Activated CD4-positive, alpha-beta T cell treated with anti-CD3 and anti-CD28 coated beads, Interleukin-2, amount 10 ng/mL, durations not matched to agents 24 days and 14 days (primary cell): Measurements from ENCODE around the gene SLC45A1. TPM values are rescaled to one million over a fixed set of nuclear protein-coding genes. Genes with fewer than 3 reads are reported as not detected.
A peak's percentile ranks its signal among the peaks of the same experiment; 100 is the strongest.

ENCODE experiments used
- DNase-seq: peaks from one replicate; pipeline ENCODE4 v3.0.0; 2022
- H3K27ac Mint-ChIP-seq: one replicate; pipeline ENCODE4 v1.8.0; 2022; ENCODE audit warnings: mild to moderate bottlenecking, mixed read lengths
- H3K27me3 Mint-ChIP-seq: one replicate; pipeline ENCODE4 v1.8.0; 2022; ENCODE audit warnings: mixed read lengths
- H3K36me3 Mint-ChIP-seq: one replicate; pipeline ENCODE4 v1.8.0; 2022; ENCODE audit warnings: low read depth, mild to moderate bottlenecking, mixed read lengths
- H3K4me1 Mint-ChIP-seq: one replicate; pipeline ENCODE4 v1.8.0; 2021; ENCODE audit warnings: mixed read lengths
- H3K4me3 Mint-ChIP-seq: one replicate; pipeline ENCODE4 v1.8.0; 2022; ENCODE audit warnings: mild to moderate bottlenecking, moderate library complexity, mixed read lengths
- H3K9me3 Mint-ChIP-seq: one replicate; pipeline ENCODE4 v1.8.0; 2021; ENCODE audit warnings: mixed read lengths
- intact Hi-C: fragments of 100-400 bp; cut with micrococcal nuclease; formaldehyde crosslinking; loops from one replicate; pipeline ENCODE4 v1.15.1; 2023
- total RNA-seq: library from RNA; stranded (reverse); gene quantifications from 2 replicates; pipeline ENCODE4 v1.2.3, GENCODE V29; 2022

The SLC45A1 gene
- total RNA-seq, 1 donor from 2014 or later = 0.12 TPM

DNA sequence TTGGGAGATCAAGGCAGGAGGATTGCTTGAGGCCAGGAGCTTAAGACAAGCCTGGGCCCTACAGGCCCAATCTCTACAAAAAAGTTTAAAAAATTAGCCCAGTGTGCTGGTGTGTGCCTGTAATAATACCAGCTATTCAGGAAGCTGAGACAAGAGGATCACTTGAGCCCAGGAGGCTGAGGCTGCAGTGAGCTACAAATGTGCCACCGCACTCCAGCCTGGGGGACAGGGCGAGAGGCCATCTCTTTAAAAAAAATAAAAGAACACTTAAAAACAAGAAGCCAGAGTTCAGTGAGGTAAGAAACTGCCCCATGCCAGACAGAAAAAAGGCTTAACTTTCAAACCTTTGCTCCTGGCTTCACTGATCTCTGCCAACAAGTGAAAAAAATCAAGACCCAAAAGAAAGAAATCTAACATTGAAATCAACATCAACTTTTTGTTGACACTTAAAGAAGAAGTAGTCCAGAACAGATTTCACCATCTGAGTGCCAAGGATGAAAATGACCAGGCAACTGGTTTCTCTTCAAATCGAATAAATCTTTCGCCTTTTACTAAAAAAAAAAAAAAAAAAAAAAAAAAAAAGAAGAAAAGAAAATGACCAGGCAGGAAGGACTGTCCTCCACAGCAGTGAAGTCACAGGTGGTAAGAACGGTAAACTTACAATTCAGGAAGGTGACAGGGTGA lies 51.2 kb downstream of the SLC45A1 start:
- Mint-ChIP-seq H3K4me1 (peaks cover 12% of the 10 kb centered on the region), H3K36me3 (peaks cover 15% of the 10 kb centered on the region), H3K27ac (no peak overlapping the region), H3K4me3 (no peak overlapping the region), H3K27me3 (no peaks in the 10 kb centered on the region), H3K9me3 (no peaks in the 10 kb centered on the region)
- intact Hi-C loops = no loop called here
- no peak for DNase-seq

- Mint-ChIP-seq H3K4me1 (peaks cover 19% of the 10 kb centered on the region), H3K36me3 (peaks cover 16% of the 10 kb centered on the region), H3K27ac (no peak overlapping the region), H3K4me3 (no peak overlapping the region), H3K27me3 (no peaks in the 10 kb centered on the region), H3K9me3 (no peaks in the 10 kb centered on the region)
- intact Hi-C loops = no loop called here
- no peak for DNase-seq
Observed at GRCh38 chr1:8370046-8370881, 52.4 kb downstream of the SLC45A1 start.

- Mint-ChIP-seq H3K27ac (peak overlapping the region; percentile 31), H3K36me3 (peaks cover 15% of the 10 kb centered on the region)
- intact Hi-C loops = no loop called here
Observed at GRCh38 chr1:8370905-8371315, 53.0 kb downstream of the SLC45A1 start.

GRCh38 chr1:8371372-8371991 lies 53.6 kb downstream of the SLC45A1 start:
- no peaks in the 10 kb centered on the region for H3K27me3 Mint-ChIP-seq
- no peak overlapping the region for H3K4me3 Mint-ChIP-seq
- intact Hi-C loops = no loop called here
- peaks cover 23% of the 10 kb centered on the region for H3K4me1 Mint-ChIP-seq
- no peaks in the 10 kb centered on the region for H3K9me3 Mint-ChIP-seq
- peak overlapping the region; percentile 44 for H3K27ac Mint-ChIP-seq
- H3K36me3 Mint-ChIP-seq = peaks cover 15% of the 10 kb centered on the region
- DNase-seq = no peak

More at GRCh38 chr1:8370905-8371315, 53.0 kb downstream of the SLC45A1 start:
- Mint-ChIP-seq H3K4me3 (no peak overlapping the region), H3K4me1 (peaks cover 19% of the 10 kb centered on the region), H3K9me3 (no peaks in the 10 kb centered on the region), H3K27me3 (no peaks in the 10 kb centered on the region)
- no peak for DNase-seq

- peaks cover 25% of the 10 kb centered on the region for H3K4me1 Mint-ChIP-seq
- peaks cover 10% of the 10 kb centered on the region for H3K36me3 Mint-ChIP-seq
- H3K4me3 Mint-ChIP-seq = no peak overlapping the region
- H3K9me3 Mint-ChIP-seq = no peaks in the 10 kb centered on the region
- H3K27me3 Mint-ChIP-seq = no peaks in the 10 kb centered on the region
- DNase-seq = no peak
- H3K27ac Mint-ChIP-seq = no peak overlapping the region
- intact Hi-C loops = no loop called here
Observed at GRCh38 chr1:8373125-8373524, 55.2 kb downstream of the SLC45A1 start.

DNA sequence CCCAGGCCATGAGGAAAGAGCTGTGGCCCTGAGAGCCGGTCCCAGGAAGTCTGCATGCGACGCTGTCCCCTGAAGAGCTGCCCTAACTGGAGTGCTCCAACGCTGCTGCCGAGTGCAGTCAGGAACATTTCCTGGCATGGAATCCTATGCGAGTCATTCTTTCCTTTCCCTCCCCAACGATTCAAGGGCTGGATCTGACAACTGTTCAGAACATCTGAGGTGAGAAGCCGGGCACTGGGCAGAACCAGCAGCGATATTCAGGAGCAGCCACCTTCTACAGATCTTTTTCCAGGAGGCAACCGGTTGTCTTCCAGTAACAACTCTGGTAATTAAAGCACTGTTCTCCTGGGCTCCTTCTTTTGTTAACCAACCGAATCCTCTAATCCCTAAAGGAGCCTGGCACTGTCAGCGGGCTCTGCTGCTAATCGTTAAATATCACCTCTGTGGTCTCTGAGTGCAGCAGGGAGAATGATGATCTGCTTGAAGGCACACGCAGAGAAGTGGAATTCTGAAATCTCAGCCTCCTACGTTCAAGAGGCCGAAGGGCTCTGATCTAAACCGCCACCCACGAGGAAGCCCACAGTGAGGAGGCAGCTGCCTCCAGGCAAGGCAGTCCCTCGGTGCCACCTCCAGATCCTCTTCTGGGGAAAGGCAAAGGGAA lies 55.8 kb downstream of the SLC45A1 start:
- intact Hi-C loops = no loop called here
- Mint-ChIP-seq H3K27me3 (no peaks in the 10 kb centered on the region), H3K4me1 (peaks cover 31% of the 10 kb centered on the region), H3K36me3 (peaks cover 10% of the 10 kb centered on the region), H3K9me3 (no peaks in the 10 kb centered on the region), H3K4me3 (no peak overlapping the region), H3K27ac (no peak overlapping the region)
- DNase-seq = no peak

DNA sequence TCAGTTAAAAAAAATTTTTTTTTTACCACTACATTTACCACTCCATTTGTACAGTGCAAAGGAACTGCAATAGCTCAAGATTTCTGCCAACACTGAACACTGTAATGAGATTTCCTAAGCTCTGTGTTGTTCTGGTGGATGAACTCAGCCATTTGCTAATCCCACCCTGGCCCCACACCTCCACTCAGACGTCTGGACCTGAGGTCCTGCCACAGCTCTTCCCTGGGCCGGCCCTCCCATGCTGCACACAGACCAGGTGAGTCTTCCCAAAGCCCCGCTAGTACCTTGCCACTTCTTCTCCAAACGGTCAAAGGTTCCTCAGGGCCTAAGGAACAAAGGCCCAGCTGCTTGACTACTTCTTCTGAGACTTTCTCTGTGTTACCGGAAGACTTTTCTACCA lies 56.4 kb downstream of the SLC45A1 start:
- no peaks in the 10 kb centered on the region for H3K9me3 Mint-ChIP-seq
- H3K36me3 Mint-ChIP-seq = peaks cover 12% of the 10 kb centered on the region
- peaks cover 36% of the 10 kb centered on the region for H3K4me1 Mint-ChIP-seq
- H3K4me3 Mint-ChIP-seq = no peak overlapping the region
- intact Hi-C loops = no loop called here
- H3K27ac Mint-ChIP-seq = peak overlapping the region; percentile 71
- H3K27me3 Mint-ChIP-seq = no peaks in the 10 kb centered on the region
- no peak for DNase-seq

DNA sequence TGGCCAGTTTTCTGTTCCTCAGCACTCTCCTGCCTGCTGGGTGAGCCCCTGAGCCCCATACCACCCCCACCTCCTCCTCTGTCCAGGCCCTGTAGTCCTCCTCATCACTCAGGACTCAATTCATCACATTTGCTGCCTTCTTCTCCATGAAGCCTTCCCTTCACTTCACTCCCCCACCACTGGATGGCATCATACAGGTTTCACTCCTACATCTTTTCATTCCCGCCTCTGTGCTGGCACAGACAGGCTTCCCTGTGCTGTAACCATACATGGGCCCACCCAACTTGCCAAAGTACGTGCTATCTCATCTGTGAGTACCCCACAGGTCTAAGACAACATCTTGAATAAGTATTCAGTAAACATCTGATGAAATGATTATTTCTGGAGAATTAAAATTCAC lies 56.9 kb downstream of the SLC45A1 start:
- peaks cover 12% of the 10 kb centered on the region for H3K36me3 Mint-ChIP-seq
- H3K27me3 Mint-ChIP-seq = no peaks in the 10 kb centered on the region
- peaks cover 38% of the 10 kb centered on the region for H3K4me1 Mint-ChIP-seq
- DNase-seq = peak; percentile 70
- intact Hi-C loops = no loop called here
- no peaks in the 10 kb centered on the region for H3K9me3 Mint-ChIP-seq
- peak overlapping the region; percentile 71 for H3K27ac Mint-ChIP-seq
- no peak overlapping the region for H3K4me3 Mint-ChIP-seq

DNA sequence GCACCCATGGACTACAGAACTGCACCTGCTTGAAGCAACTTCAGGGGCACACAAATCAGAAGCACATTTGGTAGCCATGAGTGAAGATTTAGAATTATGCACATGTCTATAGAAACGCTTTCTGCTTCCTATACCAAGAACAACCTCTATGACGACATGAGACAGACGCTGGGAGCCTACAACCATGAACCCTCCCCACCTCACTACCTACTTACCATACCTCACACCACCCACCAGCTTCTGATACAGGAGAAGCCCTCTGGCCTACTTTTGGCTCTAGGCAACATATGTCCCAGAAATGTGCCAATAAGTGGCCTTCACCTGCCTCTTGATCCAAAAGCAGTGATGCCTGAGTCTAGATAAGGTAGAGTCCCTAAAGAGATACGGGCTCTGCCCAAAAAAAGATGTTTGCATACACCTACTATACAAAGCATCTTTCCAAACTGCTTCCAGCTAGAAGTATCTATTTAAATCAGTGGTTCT lies 58.5 kb downstream of the SLC45A1 start:
- Mint-ChIP-seq H3K36me3 (peaks cover 13% of the 10 kb centered on the region), H3K27ac (peak overlapping the region; percentile 23), H3K4me3 (no peak overlapping the region), H3K9me3 (no peaks in the 10 kb centered on the region), H3K4me1 (peaks cover 37% of the 10 kb centered on the region), H3K27me3 (no peaks in the 10 kb centered on the region)
- DNase-seq = no peak
- intact Hi-C loops = no loop called here

DNA sequence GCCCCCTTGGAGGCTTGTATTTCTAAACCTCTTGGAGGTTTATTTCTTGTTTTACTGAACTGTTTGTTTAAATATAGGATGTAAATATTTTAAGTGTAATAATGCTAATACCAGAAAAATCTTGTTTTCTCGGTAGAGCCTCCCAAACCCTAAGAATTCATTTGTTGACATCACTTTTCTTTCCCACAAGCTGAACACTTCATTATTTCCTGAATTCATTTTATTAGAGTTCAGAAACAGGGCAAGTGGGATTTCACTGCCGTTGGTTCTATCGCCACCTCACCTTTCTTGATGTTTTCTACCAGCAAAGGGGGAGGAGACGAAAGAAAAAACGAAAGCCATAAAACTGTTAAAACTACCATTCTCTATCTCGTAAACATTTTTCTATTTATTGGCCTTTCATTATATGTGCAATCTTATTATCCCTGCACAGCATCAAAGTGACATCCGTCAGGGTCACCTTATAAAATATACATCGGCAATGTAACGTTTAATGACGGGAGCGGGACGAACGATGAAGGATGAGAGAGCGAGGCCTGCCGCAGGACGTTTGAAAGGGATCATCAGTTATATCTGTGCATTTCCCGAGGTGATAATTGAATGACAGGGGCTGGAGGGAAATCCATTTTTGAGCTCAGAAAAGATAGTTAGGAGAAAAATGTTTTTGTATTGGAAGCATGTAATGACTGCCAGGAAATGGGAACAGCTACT lies 59.5 kb downstream of the SLC45A1 start:
- intact Hi-C loops = no loop called here

DNA sequence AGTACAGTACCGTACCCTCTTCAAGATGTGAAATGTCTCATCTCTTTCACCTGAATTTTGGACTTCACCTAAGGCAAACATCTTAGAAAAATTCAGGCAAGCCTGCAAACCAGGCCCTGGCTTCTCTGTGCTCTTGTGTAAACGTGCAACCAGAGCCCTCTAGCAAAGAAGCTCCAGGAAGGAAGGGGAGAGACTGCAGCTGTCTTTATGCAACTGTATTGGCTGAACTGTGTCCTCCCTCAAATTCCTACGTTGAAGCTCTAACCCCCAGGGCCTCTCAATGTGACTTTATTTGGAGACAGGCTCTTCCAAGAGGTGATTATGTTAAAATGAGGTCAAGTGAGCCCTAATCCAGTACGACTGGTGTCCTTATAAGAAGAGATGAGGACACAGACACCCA lies 60.3 kb downstream of the SLC45A1 start:
- DNase-seq = no peak
- no peaks in the 10 kb centered on the region for H3K27me3 Mint-ChIP-seq
- H3K36me3 Mint-ChIP-seq = peaks cover 16% of the 10 kb centered on the region
- H3K9me3 Mint-ChIP-seq = no peaks in the 10 kb centered on the region
- peaks cover 47% of the 10 kb centered on the region for H3K4me1 Mint-ChIP-seq
- intact Hi-C loops = no loop called here
- H3K27ac Mint-ChIP-seq = no peak overlapping the region
- no peak overlapping the region for H3K4me3 Mint-ChIP-seq

More for the DNA sequence above, 59.5 kb downstream of the SLC45A1 start:
- H3K4me1 Mint-ChIP-seq = peaks cover 42% of the 10 kb centered on the region
- peaks cover 13% of the 10 kb centered on the region for H3K36me3 Mint-ChIP-seq
- DNase-seq = no peak
- no peak overlapping the region for H3K4me3 Mint-ChIP-seq
- H3K9me3 Mint-ChIP-seq = no peaks in the 10 kb centered on the region
- no peak overlapping the region for H3K27ac Mint-ChIP-seq
- H3K27me3 Mint-ChIP-seq = no peaks in the 10 kb centered on the region

GRCh38 chr1:8378981-8379470 lies 61.1 kb downstream of the SLC45A1 start:
- no peak for DNase-seq
- no peak overlapping the region for H3K4me3 Mint-ChIP-seq
- no peaks in the 10 kb centered on the region for H3K27me3 Mint-ChIP-seq
- peaks cover 16% of the 10 kb centered on the region for H3K36me3 Mint-ChIP-seq
- intact Hi-C loops = no loop called here
- H3K27ac Mint-ChIP-seq = peak overlapping the region; percentile 14
- no peaks in the 10 kb centered on the region for H3K9me3 Mint-ChIP-seq
- peaks cover 51% of the 10 kb centered on the region for H3K4me1 Mint-ChIP-seq
